Naive B cell (primary cell): ENCODE measurements around the gene TNFRSF13B. TPM values are rescaled to one million over a fixed set of nuclear protein-coding genes. Genes with fewer than 3 reads are reported as not detected.

Experiments
- ATAC-seq, 2 donors: fragments of 150-1000 bp; cut with Tn5 transposase; 2 replicates each; pipeline ENCODE4 v1.10.0; 2021; ENCODE audit warnings: low read depth in 2 of 2, mild to moderate bottlenecking in 2 of 2, moderate library complexity in 2 of 2
- DNase-seq: peaks from one replicate; pipeline ENCODE4 v3.0.0; 2022
- H3K27ac Mint-ChIP-seq, 6 donors: one replicate each; pipeline ENCODE4 v1.8.0; 2020 to 2022; ENCODE audit warnings: mild to moderate bottlenecking in 6 of 6, mixed read lengths in 6 of 6, moderate library complexity in 5 of 6, inconsistent platforms in 2 of 6
- H3K27me3 Mint-ChIP-seq, 3 donors: one replicate each; pipeline ENCODE4 v1.8.0; 2021 to 2022; ENCODE audit warnings: mixed read lengths in 3 of 3, mild to moderate bottlenecking in 1 of 3
- H3K36me3 Mint-ChIP-seq, 2 donors: one replicate each; pipeline ENCODE4 v1.8.0; 2020 to 2022; ENCODE audit warnings: mixed read lengths in 2 of 2, inconsistent platforms in 1 of 2, mild to moderate bottlenecking in 1 of 2
- H3K4me1 Mint-ChIP-seq, 3 donors: one replicate each; pipeline ENCODE4 v1.8.0; 2020 to 2022; ENCODE audit warnings: mixed read lengths in 3 of 3, inconsistent platforms in 1 of 3, mild to moderate bottlenecking in 1 of 3, moderate library complexity in 1 of 3
- H3K4me3 Mint-ChIP-seq, 8 donors: one replicate each; pipeline ENCODE4 v1.8.0; 2020 to 2022; ENCODE audit warnings: mild to moderate bottlenecking in 8 of 8, mixed read lengths in 8 of 8, moderate library complexity in 8 of 8, inconsistent platforms in 2 of 8
- H3K9me3 Mint-ChIP-seq, 7 donors: one replicate each; pipeline ENCODE4 v1.8.0; 2020 to 2022; ENCODE audit warnings: mixed read lengths in 7 of 7, mild to moderate bottlenecking in 5 of 7, inconsistent platforms in 2 of 7, moderate library complexity in 1 of 7
- polyA plus RNA-seq, 6 donors: library from polyadenylated mRNA; unstranded; fragments of 300-500 nt; fragmentation: Illumina TruSeq; gene quantifications; one replicate each; pipeline ENCODE4 v1.2.3, GENCODE V29; 2021; ENCODE audit warnings: low read depth in 6 of 6

TNFRSF13B gene
- polyA plus RNA-seq, 6 donors from 2014 or later = 4.0 to 17.5 (median 13.3) TPM

GRCh38 chr17:16940116-16940881 is 31.6 kb downstream of the TNFRSF13B start:
- H3K4me1 Mint-ChIP-seq = peaks cover 14 to 23% (median 22%) of the 10 kb centered on the region in 3 donors
- no peak for DNase-seq
- no peaks in the 10 kb centered on the region for H3K27me3 Mint-ChIP-seq
- no peaks in the 10 kb centered on the region for H3K36me3 Mint-ChIP-seq
- H3K27ac Mint-ChIP-seq = peak overlapping the region in 2 of 6 donors; percentile 24 to 70
- no peak for ATAC-seq
- H3K9me3 Mint-ChIP-seq = no peaks in the 10 kb centered on the region
- H3K4me3 Mint-ChIP-seq = no peak overlapping the region

GRCh38 chr17:16939606-16940115 is 32.3 kb downstream of the TNFRSF13B start:
- Mint-ChIP-seq H3K4me1 (peaks cover 11 to 20% (median 18%) of the 10 kb centered on the region in 3 donors), H3K9me3 (no peaks in the 10 kb centered on the region), H3K4me3 (no peak overlapping the region), H3K27ac (peak overlapping the region in 3 of 6 donors; percentile 1 to 70 (median 11)), H3K27me3 (no peaks in the 10 kb centered on the region), H3K36me3 (no peaks in the 10 kb centered on the region)
- no peak for ATAC-seq
- no peak for DNase-seq

- no peaks in the 10 kb centered on the region for H3K27me3 Mint-ChIP-seq
- H3K4me1 Mint-ChIP-seq = peaks cover 6 to 16% (median 13%) of the 10 kb centered on the region in 3 donors
- H3K4me3 Mint-ChIP-seq = no peak overlapping the region
- H3K9me3 Mint-ChIP-seq = no peaks in the 10 kb centered on the region
- no peaks in the 10 kb centered on the region for H3K36me3 Mint-ChIP-seq
- DNase-seq (no peak), ATAC-seq (no peak)
- H3K27ac Mint-ChIP-seq = peak overlapping the region in 5 of 6 donors; percentile 1 to 89 (median 65)
These were observed 32.7 kb downstream of the TNFRSF13B start for GRCh38 chr17:16939208-16939576.

- no peaks in the 10 kb centered on the region for H3K9me3 Mint-ChIP-seq
- H3K4me3 Mint-ChIP-seq = no peak overlapping the region
- no peaks in the 10 kb centered on the region for H3K36me3 Mint-ChIP-seq
- peaks cover 4 to 11% (median 9%) of the 10 kb centered on the region in 3 donors for H3K4me1 Mint-ChIP-seq
- peak overlapping the region in 3 of 6 donors; percentile 16 to 70 (median 65) for H3K27ac Mint-ChIP-seq
- ATAC-seq (peak; percentile 23 to 43), DNase-seq (no peak)
- H3K27me3 Mint-ChIP-seq = no peaks in the 10 kb centered on the region
These were observed 33.3 kb downstream of the TNFRSF13B start for GRCh38 chr17:16938496-16939207.

GRCh38 chr17:16938031-16938430 is 33.9 kb downstream of the TNFRSF13B start:
- Mint-ChIP-seq H3K9me3 (no peaks in the 10 kb centered on the region), H3K27ac (peak overlapping the region in 1 of 6 donors; percentile 42), H3K36me3 (no peaks in the 10 kb centered on the region), H3K27me3 (no peaks in the 10 kb centered on the region), H3K4me3 (no peak overlapping the region), H3K4me1 (peaks cover 0 to 7% (median 5%) of the 10 kb centered on the region in 3 donors)
- ATAC-seq (no peak), DNase-seq (no peak)

GRCh38 chr17:16937431-16937830 is 34.5 kb downstream of the TNFRSF13B start:
- H3K27ac Mint-ChIP-seq = peak overlapping the region in 1 of 6 donors; percentile 60
- DNase-seq = no peak
- no peak for ATAC-seq
- H3K4me1 Mint-ChIP-seq = peaks cover 0 to 7% (median 5%) of the 10 kb centered on the region in 3 donors
- H3K27me3 Mint-ChIP-seq = no peaks in the 10 kb centered on the region
- no peak overlapping the region for H3K4me3 Mint-ChIP-seq
- no peaks in the 10 kb centered on the region for H3K36me3 Mint-ChIP-seq
- no peaks in the 10 kb centered on the region for H3K9me3 Mint-ChIP-seq

- ATAC-seq (no peak), DNase-seq (no peak)
- Mint-ChIP-seq H3K4me1 (peaks cover 0 to 7% (median 5%) of the 10 kb centered on the region in 3 donors), H3K27me3 (no peaks in the 10 kb centered on the region), H3K4me3 (no peak overlapping the region), H3K36me3 (no peaks in the 10 kb centered on the region), H3K27ac (no peak overlapping the region), H3K9me3 (no peaks in the 10 kb centered on the region)
These were observed 35.2 kb downstream of the TNFRSF13B start for GRCh38 chr17:16936536-16937310.

- Mint-ChIP-seq H3K4me3 (no peak overlapping the region), H3K36me3 (no peaks in the 10 kb centered on the region), H3K27me3 (no peaks in the 10 kb centered on the region), H3K27ac (peak overlapping the region in 2 of 6 donors; percentile 46 to 76), H3K4me1 (peaks cover 0 to 7% (median 5%) of the 10 kb centered on the region in 3 donors), H3K9me3 (no peaks in the 10 kb centered on the region)
- no peak for ATAC-seq
- DNase-seq = no peak
These were observed 36.1 kb downstream of the TNFRSF13B start for GRCh38 chr17:16935786-16936185.

GRCh38 chr17:16935241-16935663 is 36.7 kb downstream of the TNFRSF13B start:
- no peak for ATAC-seq
- DNase-seq = no peak
- H3K4me1 Mint-ChIP-seq = peaks cover 0 to 7% (median 5%) of the 10 kb centered on the region in 3 donors
- no peaks in the 10 kb centered on the region for H3K9me3 Mint-ChIP-seq
- H3K27me3 Mint-ChIP-seq = no peaks in the 10 kb centered on the region
- H3K4me3 Mint-ChIP-seq = no peak overlapping the region
- peak overlapping the region in 2 of 6 donors; percentile 46 to 47 for H3K27ac Mint-ChIP-seq
- H3K36me3 Mint-ChIP-seq = no peaks in the 10 kb centered on the region

- Mint-ChIP-seq H3K4me3 (no peak overlapping the region), H3K27me3 (no peaks in the 10 kb centered on the region), H3K27ac (no peak overlapping the region), H3K9me3 (no peaks in the 10 kb centered on the region), H3K4me1 (peaks cover 0 to 7% (median 5%) of the 10 kb centered on the region in 3 donors), H3K36me3 (no peaks in the 10 kb centered on the region)
- ATAC-seq = no peak
- DNase-seq = no peak
These were observed 37.1 kb downstream of the TNFRSF13B start for GRCh38 chr17:16934836-16935235.

- Mint-ChIP-seq H3K27ac (peak overlapping the region in 1 of 6 donors; percentile 58), H3K27me3 (no peaks in the 10 kb centered on the region), H3K4me3 (no peak overlapping the region)
These were observed 37.7 kb downstream of the TNFRSF13B start for GRCh38 chr17:16934133-16934795.

GRCh38 chr17:16933317-16934132 is 38.4 kb downstream of the TNFRSF13B start:
- no peaks in the 10 kb centered on the region for H3K36me3 Mint-ChIP-seq
- peak overlapping the region in 1 of 6 donors; percentile 58 for H3K27ac Mint-ChIP-seq
- ATAC-seq (no peak), DNase-seq (no peak)
- H3K4me1 Mint-ChIP-seq = peaks cover 0 to 2% (median 0%) of the 10 kb centered on the region in 3 donors
- H3K9me3 Mint-ChIP-seq = no peaks in the 10 kb centered on the region
- no peak overlapping the region for H3K4me3 Mint-ChIP-seq
- H3K27me3 Mint-ChIP-seq = no peaks in the 10 kb centered on the region

More at GRCh38 chr17:16934133-16934795, 37.7 kb downstream of the TNFRSF13B start:
- no peaks in the 10 kb centered on the region for H3K36me3 Mint-ChIP-seq
- no peak for ATAC-seq
- no peaks in the 10 kb centered on the region for H3K9me3 Mint-ChIP-seq
- no peak for DNase-seq
- peaks cover 0 to 7% (median 4%) of the 10 kb centered on the region in 3 donors for H3K4me1 Mint-ChIP-seq
